ENCODE data around the gene CCR3.

CCR3 gene

GRCh38 chr3:46316206-46316605 lies 73.9 kb downstream of the CCR3 start:
- no peak for TF ChIP-seq CTCF (conservative IDR thresholded peaks at IDR 0.05)
- TF ChIP-seq ZFX (IDR thresholded peaks at IDR 0.05): no peak

More at GRCh38 chr3:46316206-46316605, 73.9 kb downstream of the CCR3 start:
- no peak overlapping the region for H3K27ac ChIP-seq
